GM12878 (cell line): ENCODE data around the gene AGAP1. TPM values are rescaled to one million over a fixed set of nuclear protein-coding genes. Genes with fewer than 3 reads are reported as not detected.

ENCODE experiments used
- ATAC-seq: fragments of 200-7000 bp; cut with Tn5 transposase; 3 replicates; pipeline ENCODE4 v1.9.1; 2020; ENCODE audit warnings: mild to moderate bottlenecking, moderate library complexity
- BruUV-seq: library from RNA; stranded (reverse); fragments of 400-500 nt; replicated peaks from 2 replicates; lab custom pipeline; 2021; lab: Mats Ljungman, UMichigan
- CTCF ChIA-PET: fragments of 300-600 bp; sonication (Branson Sonifier 250); formaldehyde crosslinking; extraction: SDS; loops from one replicate; lab custom pipeline; 2021; ENCODE audit warnings: inconsistent platforms; lab: Yijun Ruan, JAX
- POLR2A ChIA-PET: fragments of 350-600 bp; formaldehyde crosslinking; extraction: SDS; loops from one replicate; lab custom pipeline; 2021; ENCODE audit warnings: inconsistent platforms; lab: Charles Lee
- RAD21 ChIA-PET: fragments of 300-600 bp; sonication (Branson Sonifier 250); formaldehyde crosslinking; loops from one replicate; lab custom pipeline; 2023; ENCODE audit warnings: antibody characterized with exemption; ENCODE audit not compliant: unreplicated experiment; lab: Charles Lee
- SMC1A ChIA-PET: fragments of 300-600 bp; sonication (Branson Sonifier 250); formaldehyde crosslinking; loops from one replicate; lab custom pipeline; 2023; ENCODE audit not compliant: unreplicated experiment, uncharacterized antibody; lab: Charles Lee
- DNase-seq: peaks from one replicate; pipeline ENCODE4 v3.0.0-alpha.2; 2011; ENCODE audit warnings: low read depth, low spot score
- FAIRE-seq: peaks from 3 replicates; lab custom pipeline; 2011; peaks lifted over from hg19 to GRCh38; lab: Jason Lieb, UNC
- H2AFZ ChIP-seq: 2 replicates; pipeline ENCODE4 v1.6.0; 2011; ENCODE audit warnings: low read depth, low read length, control low read depth; ENCODE audit not compliant: control insufficient read depth
- H3K27ac ChIP-seq: 2 replicates; pipeline ENCODE4 v1.5.1; 2011; ENCODE audit warnings: control low read depth; ENCODE audit not compliant: control insufficient read depth, insufficient read depth
- H3K27me3 ChIP-seq, 2 experiments: replicated peaks in 1 of 2; 2 replicates each; pipeline versions ENCODE4 v1.6.0 to v1.6.1; 2011; ENCODE audit warnings: low read length in 1 of 2; ENCODE audit not compliant: control insufficient read depth in 2 of 2, insufficient read depth in 2 of 2
- H3K36me3 ChIP-seq, 2 experiments: 2 replicates each; pipeline ENCODE4 v1.5.1; 2011; ENCODE audit warnings: low read length in 1 of 2; ENCODE audit not compliant: control insufficient read depth in 2 of 2, insufficient read depth in 2 of 2
- H3K4me1 ChIP-seq: 2 replicates; pipeline ENCODE4 v1.6.1; 2011; ENCODE audit warnings: mild to moderate bottlenecking, low read length, moderate library complexity, mixed read lengths; ENCODE audit not compliant: control insufficient read depth, insufficient read depth
- H3K4me2 ChIP-seq: 2 replicates; pipeline ENCODE4 v1.6.0; 2011; ENCODE audit warnings: control low read depth; ENCODE audit not compliant: control insufficient read depth, insufficient read depth
- H3K4me3 ChIP-seq: fragments of 200-600 bp; sonication (generic); 2 replicates; pipeline ENCODE4 v1.5.1; 2016
- H3K79me2 ChIP-seq: 2 replicates; pipeline ENCODE4 v1.6.0; 2011; ENCODE audit warnings: low read length; ENCODE audit not compliant: control insufficient read depth, insufficient read depth
- H3K9ac ChIP-seq: 2 replicates; pipeline ENCODE4 v1.8.0; 2011; ENCODE audit warnings: low read length, control low read depth, mixed read lengths; ENCODE audit not compliant: control insufficient read depth, insufficient read depth
- H3K9me3 ChIP-seq: replicated peaks from 3 replicates; pipeline ENCODE4 v1.5.1; 2011; ENCODE audit warnings: mild to moderate bottlenecking, low read length; ENCODE audit not compliant: control insufficient read depth, insufficient read depth
- H4K20me1 ChIP-seq: 2 replicates; pipeline ENCODE4 v1.6.0; 2011; ENCODE audit not compliant: control insufficient read depth, insufficient read depth
- ATF7 ChIP-seq: fragments of 450-650 bp; IDR thresholded peaks from 2 replicates; pipeline ENCODE4 v1.6.1; 2016; ENCODE audit warnings: low read depth, mild to moderate bottlenecking
- EP300 ChIP-seq, 2 experiments: fragments of 150-350 bp in 1 of 2; IDR thresholded peaks; 2 replicates each; pipeline ENCODE4 v1.6.1; 2011 to 2012; ENCODE audit warnings: low read depth in 2 of 2, low read length in 2 of 2, borderline replicate concordance in 1 of 2, improper control_type of control experiment in 1 of 2, inconsistent platforms in 1 of 2; ENCODE audit not compliant: control insufficient read depth in 1 of 2
- HDAC2 ChIP-seq: fragments of 200-600 bp; sonication (generic); IDR thresholded peaks from 2 replicates; pipeline ENCODE4 v1.6.1; 2017
- IRF3 ChIP-seq: fragments of 450-650 bp; IDR thresholded peaks from 2 replicates; pipeline ENCODE4 v1.6.1; 2014; ENCODE audit warnings: mild to moderate bottlenecking
- LARP7 ChIP-seq: fragments of 450-650 bp; IDR thresholded peaks from 2 replicates; pipeline ENCODE4 v1.6.1; 2017; ENCODE audit warnings: mild to moderate bottlenecking
- MEF2B ChIP-seq: fragments of 450-650 bp; IDR thresholded peaks from 2 replicates; pipeline ENCODE4 v1.6.1; 2018; ENCODE audit warnings: mild to moderate bottlenecking, moderate library complexity; ENCODE audit not compliant: partially characterized antibody, poor library complexity, severe bottlenecking
- MTA2 ChIP-seq: fragments of 450-650 bp; IDR thresholded peaks from 2 replicates; pipeline ENCODE4 v1.6.1; 2016; ENCODE audit warnings: low read depth, mild to moderate bottlenecking, moderate library complexity
- PML ChIP-seq: IDR thresholded peaks from 2 replicates; pipeline ENCODE4 v1.6.1; 2012; ENCODE audit warnings: low read length, inconsistent platforms
- RBBP5 ChIP-seq: fragments of 200-600 bp; sonication (generic); conservative IDR thresholded peaks from 2 replicates; pipeline ENCODE4 v1.6.1; 2016
- SIN3A ChIP-seq: IDR thresholded peaks from 2 replicates; pipeline ENCODE4 v1.6.1; 2012; ENCODE audit warnings: low read depth, low read length, improper control_type of control experiment
- SMAD1 ChIP-seq: fragments of 450-650 bp; IDR thresholded peaks from 2 replicates; pipeline ENCODE4 v1.6.1; 2018; ENCODE audit warnings: mild to moderate bottlenecking, low read depth; ENCODE audit not compliant: partially characterized antibody
- WRNIP1 ChIP-seq: IDR thresholded peaks from 2 replicates; pipeline ENCODE4 v1.6.1; 2011; ENCODE audit warnings: low read depth, low read length, improper control_type of control experiment, borderline replicate concordance
- YY1 ChIP-seq: IDR thresholded peaks from 2 replicates; pipeline ENCODE4 v1.6.1; 2011; ENCODE audit warnings: low read depth, mild to moderate bottlenecking, low read length
- WGBS: methylation state at CpG from one replicate; pipeline ENCODE4 v1.1.6; 2016; ENCODE audit warnings: low lambda C conversion rate; ENCODE audit not compliant: insufficient replicate concordance, insufficient coverage; ENCODE audit errors: missing lambda C conversion rate; 5-methylcytosine and 5-hydroxymethylcytosine counted together
- in situ Hi-C: fragments of 300-500 bp; cut with MboI; formaldehyde crosslinking; loops from 9 replicates; pipeline ENCODE4 v1.14.3; 2018; ENCODE audit warnings: mixed read lengths
- intact Hi-C: fragments of 100-400 bp; cut with micrococcal nuclease; formaldehyde crosslinking; loops from one replicate; pipeline ENCODE4 v1.14.2; 2022; ENCODE audit not compliant: unreplicated experiment
- polyA plus RNA-seq, 11 experiments: library from polyadenylated mRNA; depleted of rRNA in 4 of 11; unstranded in 6 of 11; stranded (reverse) in 5 of 11; fragments of >200 nt; fragmentation: Nextera tagmentation in 4 of 11; fragmentation: Illumina TruSeq in 1 of 11; extraction: Ambion mirVana in 4 of 11; extraction: Trizol in 1 of 11; gene quantifications; 1 replicate in 1 of 11; 2 replicates in 10 of 11; pipeline versions ENCODE4 v1.2.1 to v1.2.3, GENCODE V29; 2011 to 2016; ENCODE audit warnings: inconsistent platforms in 2 of 11, missing spikeins in 2 of 11, low read depth in 1 of 11
- total RNA-seq, 4 experiments: library from RNA; depleted of rRNA in 3 of 4; stranded (reverse); fragments of >200 nt in 3 of 4; fragmentation: Illumina TruSeq in 1 of 4; extraction: Trizol in 1 of 4; gene quantifications; 2 replicates each; pipeline versions ENCODE4 v1.2.1 to v1.2.3, GENCODE V29; 2013 to 2021
- TF ChIP-seq, protein P1 (sequence below): fragments of 150-350 bp; IDR thresholded peaks from 2 replicates; pipeline ENCODE4 v1.6.1; 2016; ENCODE audit warnings: low read depth, low read length

Gene AGAP1
- total and polyA plus RNA-seq, 10 of the 15 experiments (the other 5 are each of a cell fraction or from before 2014, with no cell fraction given) = 0.05 to 0.15 (median 0.06) TPM; not detected in 7

DNA sequence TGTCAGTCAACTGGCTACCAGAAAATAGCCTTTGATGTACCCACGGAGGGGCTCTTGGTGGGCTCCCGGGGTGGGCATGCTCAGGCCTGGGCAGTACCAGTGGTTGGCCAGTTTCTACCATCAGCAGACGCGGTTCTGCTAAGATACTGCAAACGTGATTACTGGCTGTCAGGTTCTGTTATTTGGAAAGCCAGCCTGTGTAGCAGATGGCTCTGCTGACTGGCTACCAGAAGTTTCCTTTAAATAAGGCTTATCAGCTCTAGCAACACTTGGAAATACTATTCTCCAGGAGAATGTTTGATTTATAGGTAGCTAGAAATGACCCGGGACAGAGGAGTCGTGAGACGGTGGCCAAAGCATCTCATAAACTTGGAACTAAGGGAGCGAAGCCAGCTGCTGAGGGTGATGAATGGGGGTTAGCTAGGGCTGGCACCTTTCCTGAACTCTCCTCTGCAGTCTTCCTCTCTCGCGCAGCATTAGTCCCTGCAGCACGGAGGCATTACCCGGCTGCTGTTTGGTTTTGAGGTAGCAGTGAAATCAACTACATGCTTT is 171.9 kb downstream of the AGAP1 start:
- BruUV-seq = no TSS peak
- intact Hi-C loops (no loop called here), in situ Hi-C loops (no loop called here)
- Histone ChIP-seq H3K9ac (no peak overlapping the region), H4K20me1 (no peaks in the 10 kb centered on the region), H3K4me1 (no peaks in the 10 kb centered on the region), H3K79me2 (no peaks in the 10 kb centered on the region), H3K36me3 (no peaks in the 10 kb centered on the region), H3K4me2 (no peak overlapping the region), H3K9me3 (no peaks in the 10 kb centered on the region; the same call in 2 of the 3 replicates), H2AFZ (no peak overlapping the region), H3K4me3 (no peak overlapping the region), H3K27me3 (peaks cover 0 to 4% of the 10 kb centered on the region in 2 experiments; a peak in 3 of 4 replicates)
- CTCF ChIA-PET = no interaction called here
- RAD21 ChIA-PET = no interaction called here
- SMC1A ChIA-PET = no interaction called here
- FAIRE-seq (no peak), ATAC-seq (no peak)
- TF ChIP-seq SMAD1 = no peak
- TF ChIP-seq, all 136 proteins: peak for 0
- no peak overlapping the region for H3K27ac ChIP-seq
- 0% methylated on average over 13 of the region's 13 CpGs for WGBS
- POLR2A ChIA-PET = no interaction called here
- no peak for DNase-seq

- no peak for FAIRE-seq
- no peak for DNase-seq
- ATAC-seq = no peak
- H3K4me1 ChIP-seq = no peaks in the 10 kb centered on the region
- H3K27me3 ChIP-seq = peaks cover 0 to 4% of the 10 kb centered on the region in 2 experiments; a peak in 3 of 4 replicates
- H3K36me3 ChIP-seq = no peaks in the 10 kb centered on the region
- no TSS peak for BruUV-seq
- WGBS = 0% methylated on average over 4 of the region's 4 CpGs
- ChIA-PET SMC1A (no interaction called here), RAD21 (no interaction called here), CTCF (no interaction called here), POLR2A (no interaction called here)
- H3K9ac ChIP-seq = no peak overlapping the region
- H4K20me1 ChIP-seq = no peaks in the 10 kb centered on the region
- intact Hi-C loops = no loop called here
- H2AFZ ChIP-seq = no peak overlapping the region
- no peaks in the 10 kb centered on the region for H3K79me2 ChIP-seq
- H3K4me2 ChIP-seq = no peak overlapping the region
- H3K27ac ChIP-seq = no peak overlapping the region
- H3K9me3 ChIP-seq = no peaks in the 10 kb centered on the region; the same call in 2 of the 3 replicates
- in situ Hi-C loops = no loop called here
- H3K4me3 ChIP-seq = no peak overlapping the region
- TF ChIP-seq IRF3 (no peak), YY1 (no peak), SIN3A (no peak), EP300 (IDR thresholded peaks at IDR 0.05; ENCODE audit: borderline replicate concordance in 1 of 2, control insufficient read depth in 1 of 2, low read depth in 2 of 2, low read length in 2 of 2) (no peak), WRNIP1 (no peak), LARP7 (no peak), ATF7 (no peak), HDAC2 (no peak), MEF2B (no peak), RBBP5 (no peak), MTA2 (no peak), PML (no peak)
- TF ChIP-seq, protein P1, sequence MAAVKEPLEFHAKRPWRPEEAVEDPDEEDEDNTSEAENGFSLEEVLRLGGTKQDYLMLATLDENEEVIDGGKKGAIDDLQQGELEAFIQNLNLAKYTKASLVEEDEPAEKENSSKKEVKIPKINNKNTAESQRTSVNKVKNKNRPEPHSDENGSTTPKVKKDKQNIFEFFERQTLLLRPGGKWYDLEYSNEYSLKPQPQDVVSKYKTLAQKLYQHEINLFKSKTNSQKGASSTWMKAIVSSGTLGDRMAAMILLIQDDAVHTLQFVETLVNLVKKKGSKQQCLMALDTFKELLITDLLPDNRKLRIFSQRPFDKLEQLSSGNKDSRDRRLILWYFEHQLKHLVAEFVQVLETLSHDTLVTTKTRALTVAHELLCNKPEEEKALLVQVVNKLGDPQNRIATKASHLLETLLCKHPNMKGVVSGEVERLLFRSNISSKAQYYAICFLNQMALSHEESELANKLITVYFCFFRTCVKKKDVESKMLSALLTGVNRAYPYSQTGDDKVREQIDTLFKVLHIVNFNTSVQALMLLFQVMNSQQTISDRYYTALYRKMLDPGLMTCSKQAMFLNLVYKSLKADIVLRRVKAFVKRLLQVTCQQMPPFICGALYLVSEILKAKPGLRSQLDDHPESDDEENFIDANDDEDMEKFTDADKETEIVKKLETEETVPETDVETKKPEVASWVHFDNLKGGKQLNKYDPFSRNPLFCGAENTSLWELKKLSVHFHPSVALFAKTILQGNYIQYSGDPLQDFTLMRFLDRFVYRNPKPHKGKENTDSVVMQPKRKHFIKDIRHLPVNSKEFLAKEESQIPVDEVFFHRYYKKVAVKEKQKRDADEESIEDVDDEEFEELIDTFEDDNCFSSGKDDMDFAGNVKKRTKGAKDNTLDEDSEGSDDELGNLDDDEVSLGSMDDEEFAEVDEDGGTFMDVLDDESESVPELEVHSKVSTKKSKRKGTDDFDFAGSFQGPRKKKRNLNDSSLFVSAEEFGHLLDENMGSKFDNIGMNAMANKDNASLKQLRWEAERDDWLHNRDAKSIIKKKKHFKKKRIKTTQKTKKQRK = no peak
These were observed 172.5 kb downstream of the AGAP1 start for GRCh38 chr2:235666213-235666781.
